MCF 10A (cell line): ENCODE measurements around the gene GAS6. TPM values are rescaled to one million over a fixed set of nuclear protein-coding genes. Genes with fewer than 3 reads are reported as not detected.
"Not testable (repeated sequence)": the region's sequence is repeated elsewhere in the genome, so short reads cannot be mapped to it uniquely, and the experiment has no call there.

Experiments
- Bru-seq: library from RNA; stranded (reverse); fragments of 400-500 nt; gene quantifications from one replicate; lab custom pipeline; 2021; lab: Mats Ljungman, UMichigan
- BruChase-seq, 2 experiments: library from RNA; stranded (reverse); fragments of 400-500 nt; gene quantifications; one replicate each; lab custom pipeline; 2021; lab: Mats Ljungman, UMichigan
- BruUV-seq: library from RNA; stranded (reverse); fragments of 400-500 nt; replicated peaks from 2 replicates; lab custom pipeline; 2021; lab: Mats Ljungman, UMichigan
- CTCF ChIA-PET: fragments of 300-600 bp; sonication (Branson Sonifier 250); formaldehyde crosslinking; extraction: SDS; loops from one replicate; lab custom pipeline; 2021; ENCODE audit warnings: antibody characterized with exemption, inconsistent platforms; lab: Yijun Ruan, JAX
- POLR2A ChIA-PET: fragments of 300-600, 350-650 bp; sonication (Branson Sonifier 250); formaldehyde crosslinking; extraction: SDS; loops from one replicate; lab custom pipeline; 2020; ENCODE audit warnings: antibody characterized with exemption, inconsistent platforms; lab: Yijun Ruan, JAX
- DNase-seq: peaks from one replicate; pipeline ENCODE4 v3.0.0-alpha.2; 2018; ENCODE audit not compliant: unreplicated experiment
- H3K27ac Mint-ChIP-seq: one replicate; pipeline ENCODE4 v1.8.0; 2022; ENCODE audit warnings: mild to moderate bottlenecking, low read depth, mixed read lengths; ENCODE audit not compliant: unreplicated experiment
- H3K27me3 Mint-ChIP-seq: one replicate; pipeline ENCODE4 v1.8.0; 2022; ENCODE audit warnings: mixed read lengths; ENCODE audit not compliant: insufficient read depth, unreplicated experiment
- H3K36me3 Mint-ChIP-seq: one replicate; pipeline ENCODE4 v1.8.0; 2022; ENCODE audit warnings: mild to moderate bottlenecking, moderate library complexity, mixed read lengths; ENCODE audit not compliant: insufficient read depth, unreplicated experiment
- H3K4me1 Mint-ChIP-seq: one replicate; pipeline ENCODE4 v1.8.0; 2022; ENCODE audit warnings: mixed read lengths; ENCODE audit not compliant: insufficient read depth, unreplicated experiment
- H3K4me3 Mint-ChIP-seq: one replicate; pipeline ENCODE4 v1.8.0; 2022; ENCODE audit warnings: mild to moderate bottlenecking, moderate library complexity, mixed read lengths; ENCODE audit not compliant: unreplicated experiment
- H3K9me3 Mint-ChIP-seq: one replicate; pipeline ENCODE4 v1.8.0; 2022; ENCODE audit warnings: mixed read lengths; ENCODE audit not compliant: unreplicated experiment
- intact Hi-C: fragments of 100-400 bp; cut with micrococcal nuclease; formaldehyde crosslinking; loops from 2 replicates; pipeline ENCODE4 v1.14.1; 2022
- long read RNA-seq: library from polyadenylated mRNA; stranded (forward); transcript quantifications from one replicate; pipeline ENCODE4 v2.0.0, GENCODE V29; 2022
- total RNA-seq: library from RNA; stranded (reverse); gene quantifications from 2 replicates; pipeline ENCODE4 v1.2.3, GENCODE V29; 2022
- TF ChIP-seq, protein P1 (sequence below): fragments of 200-600 bp; IDR thresholded peaks from one replicate; pipeline ENCODE4 v1.8.0; 2022; ENCODE audit warnings: antibody characterized with exemption, mild to moderate bottlenecking; ENCODE audit not compliant: unreplicated experiment

The GAS6 gene
- 58.9 and 92.3 TPM in 2 replicates for total RNA-seq
- percentile 66 among the genes with signal in this experiment for Bru-seq, nascent RNA
- percentile 79 among the genes with signal in this experiment for BruChase-seq, experiment 1, labeled RNA remaining after a 6-hour chase
- percentile 81 among the genes with signal in this experiment for BruChase-seq, experiment 2, labeled RNA remaining after a 2-hour chase
- long read RNA-seq, transcript GAS6-201 (15 exons, 2,490 nt) = major isoform, 378 of 486 reads
- long read RNA-seq, transcript GAS6-204 (1 exons, 2,646 nt) = minor isoform, 7 of 486 reads
- long read RNA-seq, partial matches to known transcripts = 17 of 486 reads
- long read RNA-seq, other reads (novel, unspliced or antisense) = 80 of 486 reads

DNA sequence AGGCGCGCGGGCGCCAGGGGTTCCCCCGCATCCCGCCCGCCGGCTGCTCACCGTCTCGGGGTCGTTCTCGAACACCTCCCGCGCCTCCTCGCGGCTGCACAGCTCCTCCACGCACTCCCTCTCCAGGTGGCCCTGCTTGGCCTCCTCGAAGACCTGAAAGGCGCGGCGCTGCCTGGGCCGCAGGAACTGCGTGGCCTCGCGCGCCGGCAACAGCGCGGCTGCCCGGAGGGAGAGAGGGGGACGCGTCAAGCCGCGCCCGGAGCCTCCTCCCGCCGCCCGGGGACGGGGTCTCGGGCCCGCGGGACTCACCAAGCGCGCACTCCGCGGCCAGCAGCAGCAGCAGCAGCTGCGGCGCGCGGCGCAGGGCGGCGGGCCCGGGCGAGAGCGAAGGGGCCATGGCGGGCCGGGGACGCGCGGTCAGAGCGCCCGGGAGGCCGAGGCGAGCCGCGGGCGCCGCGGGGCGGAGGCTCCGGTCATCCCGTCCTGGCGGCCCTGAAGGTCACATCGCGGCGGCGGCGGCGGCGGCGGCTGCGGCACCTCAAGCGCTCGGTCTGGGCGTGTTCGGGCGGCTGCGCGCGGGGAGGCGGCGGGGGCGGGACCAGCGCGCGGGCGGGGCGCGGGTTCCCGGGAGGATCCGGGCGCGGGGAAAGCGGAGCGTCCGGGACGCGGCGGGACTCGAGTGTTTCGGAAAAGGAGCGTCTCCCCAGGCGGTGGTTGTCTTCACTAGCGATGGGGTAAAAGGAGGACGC, at the start of gene GAS6:
GAS6 (minus strand) TSS at position 553 of the 749 bp plus-strand sequence; CDS start at position 397, 156 bp downstream.
- peaks cover 31% of the 10 kb centered on the region for H3K4me1 Mint-ChIP-seq
- DNase-seq = peak; percentile 41
- H3K27ac Mint-ChIP-seq = peak within 1 kb of the TSS; percentile 61
- no peaks in the 10 kb centered on the region for H3K27me3 Mint-ChIP-seq
- no peaks in the 10 kb centered on the region for H3K9me3 Mint-ChIP-seq
- BruUV-seq = no TSS peak
- H3K36me3 Mint-ChIP-seq = peaks cover 12% of the 10 kb centered on the region
- peak within 1 kb of the TSS; percentile 68 for H3K4me3 Mint-ChIP-seq
- intact Hi-C loops = loop anchor here (1.0 to 2.0 kb wide), 5 partner anchors 15 to 83 kb away; no protein-coding TSS in a partner anchor
- TF ChIP-seq, protein P1, sequence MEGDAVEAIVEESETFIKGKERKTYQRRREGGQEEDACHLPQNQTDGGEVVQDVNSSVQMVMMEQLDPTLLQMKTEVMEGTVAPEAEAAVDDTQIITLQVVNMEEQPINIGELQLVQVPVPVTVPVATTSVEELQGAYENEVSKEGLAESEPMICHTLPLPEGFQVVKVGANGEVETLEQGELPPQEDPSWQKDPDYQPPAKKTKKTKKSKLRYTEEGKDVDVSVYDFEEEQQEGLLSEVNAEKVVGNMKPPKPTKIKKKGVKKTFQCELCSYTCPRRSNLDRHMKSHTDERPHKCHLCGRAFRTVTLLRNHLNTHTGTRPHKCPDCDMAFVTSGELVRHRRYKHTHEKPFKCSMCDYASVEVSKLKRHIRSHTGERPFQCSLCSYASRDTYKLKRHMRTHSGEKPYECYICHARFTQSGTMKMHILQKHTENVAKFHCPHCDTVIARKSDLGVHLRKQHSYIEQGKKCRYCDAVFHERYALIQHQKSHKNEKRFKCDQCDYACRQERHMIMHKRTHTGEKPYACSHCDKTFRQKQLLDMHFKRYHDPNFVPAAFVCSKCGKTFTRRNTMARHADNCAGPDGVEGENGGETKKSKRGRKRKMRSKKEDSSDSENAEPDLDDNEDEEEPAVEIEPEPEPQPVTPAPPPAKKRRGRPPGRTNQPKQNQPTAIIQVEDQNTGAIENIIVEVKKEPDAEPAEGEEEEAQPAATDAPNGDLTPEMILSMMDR = no peak
- CTCF ChIA-PET = interaction anchor here (1.0 kb wide), 1 partner anchor 16 kb away, joined by 4 read pairs; no protein-coding TSS in a partner anchor
- POLR2A ChIA-PET = interaction anchor here (1.1 to 4.0 kb wide), 4 partner anchors 14 to 43 kb away, joined by 3 to 49 read pairs (median 18); no protein-coding TSS in a partner anchor

DNA sequence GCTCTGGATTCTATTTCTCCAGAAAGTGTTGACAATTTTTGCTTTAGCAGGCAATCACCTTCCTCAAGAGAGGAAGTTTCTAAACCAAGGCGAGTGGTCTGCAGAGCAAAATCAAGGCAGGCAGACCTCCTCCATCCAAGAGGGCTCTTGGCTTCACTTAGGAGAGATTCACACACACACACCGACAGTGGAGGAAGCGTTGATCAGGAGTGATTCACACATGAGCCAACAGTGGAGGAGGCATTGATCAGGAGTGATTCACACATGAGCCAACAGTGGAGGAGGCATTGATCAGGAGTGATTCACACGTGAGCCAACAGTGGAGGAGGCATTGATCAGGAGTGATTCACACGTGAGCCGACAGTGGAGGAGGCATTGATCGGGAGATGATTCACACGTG, 49.5 kb upstream of the GAS6 start:
- H3K4me3 Mint-ChIP-seq, POLR2A ChIA-PET, H3K4me1 Mint-ChIP-seq, BruUV-seq, H3K27ac Mint-ChIP-seq, H3K36me3 Mint-ChIP-seq, H3K27me3 Mint-ChIP-seq, intact Hi-C loops, DNase-seq, CTCF ChIA-PET: not testable (repeated sequence)
- peaks cover 36% of the 10 kb centered on the region for H3K9me3 Mint-ChIP-seq

DNA sequence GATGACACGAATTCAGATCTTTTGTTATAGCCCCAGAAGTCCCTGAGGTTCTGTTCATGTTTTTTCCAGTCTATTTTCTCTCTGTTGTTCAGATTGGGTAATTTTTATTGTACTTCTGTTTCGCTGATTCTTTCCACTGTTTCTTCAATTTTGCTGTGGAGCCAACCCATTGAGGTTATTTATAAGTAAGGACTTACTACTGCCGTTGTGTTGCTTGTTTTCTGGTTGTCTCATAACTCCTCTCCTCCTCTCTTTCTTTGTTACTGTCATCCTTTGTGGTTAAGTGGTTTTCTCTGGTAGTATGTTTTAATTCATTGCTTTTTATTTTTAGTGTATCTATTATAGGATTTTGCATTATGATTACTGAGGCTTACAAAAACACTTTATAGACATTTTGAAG, 48.7 kb upstream of the GAS6 start:
- no peak overlapping the region for H3K4me3 Mint-ChIP-seq
- POLR2A ChIA-PET = no interaction called here
- DNase-seq = no peak

More for the DNA sequence above, 48.7 kb upstream of the GAS6 start:
- intact Hi-C loops = no loop called here
- H3K36me3 Mint-ChIP-seq = peaks cover 10% of the 10 kb centered on the region
- H3K27ac Mint-ChIP-seq = peak overlapping the region; percentile 32
- peaks cover 36% of the 10 kb centered on the region for H3K9me3 Mint-ChIP-seq
- no TSS peak for BruUV-seq
- no peaks in the 10 kb centered on the region for H3K27me3 Mint-ChIP-seq
- TF ChIP-seq, protein P1 = no peak
- CTCF ChIA-PET = no interaction called here
- peaks cover 10% of the 10 kb centered on the region for H3K4me1 Mint-ChIP-seq
